ENCODE data around the gene TLCD1.

The TLCD1 gene

DNA sequence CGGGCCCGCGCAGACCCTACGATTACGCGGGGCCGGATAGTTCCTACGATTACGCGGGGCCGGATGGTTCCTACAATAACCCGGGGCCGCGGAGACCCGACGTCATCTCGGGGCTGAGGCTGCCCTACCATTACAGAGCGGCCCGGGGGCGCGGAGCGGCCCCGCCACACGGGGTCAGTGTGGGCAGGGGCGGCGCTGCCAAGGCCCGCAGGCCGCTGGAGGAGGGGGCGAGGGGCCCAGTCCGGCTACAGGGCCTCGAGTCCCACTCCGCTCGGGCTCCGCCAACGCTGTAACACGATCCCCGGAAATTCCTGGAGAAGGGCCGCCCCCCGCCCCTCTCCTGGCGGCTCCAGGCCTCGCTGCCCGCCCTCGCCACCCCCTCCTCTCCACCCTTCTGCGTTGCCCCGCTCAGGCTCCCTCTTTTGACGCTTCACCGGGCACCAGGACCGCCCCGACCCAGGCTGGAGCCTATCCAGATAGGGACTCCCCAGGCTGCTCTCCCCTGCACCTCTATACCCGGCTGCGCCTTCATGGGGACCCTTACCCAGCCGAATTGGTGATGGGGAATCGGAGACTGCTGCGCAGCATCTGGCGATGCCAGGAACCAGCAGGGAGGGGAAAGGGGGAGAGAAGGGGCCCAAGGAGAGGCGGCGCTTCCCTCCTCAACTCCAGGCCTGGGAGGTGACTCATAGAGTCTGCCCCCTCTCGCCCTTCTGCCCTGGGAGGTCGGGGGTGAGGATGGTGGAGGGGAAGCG lies 8.3 kb downstream of the TLCD1 start, which contains the start of gene RAB34 (continued):
- TF ChIP-seq ZNF146 (tag by site-specific recombination; IDR thresholded peaks at IDR 0.05) (no peak), RBAK (tag by site-specific recombination; IDR thresholded peaks at IDR 0.05) (no peak), YY2 (tag by site-specific recombination; IDR thresholded peaks at IDR 0.05) (no peak), ZNF202 (tag by site-specific recombination; IDR thresholded peaks at IDR 0.05; ENCODE audit: borderline replicate concordance) (no peak), ZNF239 (tag by site-specific recombination; IDR thresholded peaks at IDR 0.05) (no peak), ZNF548 (tag by site-specific recombination; IDR thresholded peaks at IDR 0.05) (no peak), ZNF391 (tag by site-specific recombination; IDR thresholded peaks at IDR 0.05; ENCODE audit: borderline replicate concordance, low read depth) (no peak), ZFHX2 (tag by site-specific recombination; conservative IDR thresholded peaks at IDR 0.05) (peak; percentile 96), ZNF777 (tag by site-specific recombination; IDR thresholded peaks at IDR 0.05; ENCODE audit: borderline replicate concordance) (no peak), ZNF701 (tag by site-specific recombination; IDR thresholded peaks at IDR 0.05) (no peak), ZNF529 (tag by site-specific recombination; IDR thresholded peaks at IDR 0.05; ENCODE audit: insufficient replicate concordance) (no peak), ZFP69B (tag by site-specific recombination; IDR thresholded peaks at IDR 0.05) (peak; percentile 60), ZNF211 (tag by site-specific recombination; IDR thresholded peaks at IDR 0.05; ENCODE audit: low read depth) (no peak), ZBTB17 (tag by site-specific recombination; IDR thresholded peaks at IDR 0.05) (peak; percentile 85; the same call in 1 of the 2 replicates), YY1 (tag by site-specific recombination; IDR thresholded peaks at IDR 0.05) (peak; percentile 41; the same call in 1 of the 2 replicates)
- TF ChIP-seq, protein P1, sequence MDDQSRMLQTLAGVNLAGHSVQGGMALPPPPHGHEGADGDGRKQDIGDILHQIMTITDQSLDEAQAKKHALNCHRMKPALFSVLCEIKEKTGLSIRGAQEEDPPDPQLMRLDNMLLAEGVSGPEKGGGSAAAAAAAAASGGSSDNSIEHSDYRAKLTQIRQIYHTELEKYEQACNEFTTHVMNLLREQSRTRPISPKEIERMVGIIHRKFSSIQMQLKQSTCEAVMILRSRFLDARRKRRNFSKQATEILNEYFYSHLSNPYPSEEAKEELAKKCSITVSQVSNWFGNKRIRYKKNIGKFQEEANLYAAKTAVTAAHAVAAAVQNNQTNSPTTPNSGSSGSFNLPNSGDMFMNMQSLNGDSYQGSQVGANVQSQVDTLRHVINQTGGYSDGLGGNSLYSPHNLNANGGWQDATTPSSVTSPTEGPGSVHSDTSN (CRISPR knock-in tag; IDR thresholded peaks at IDR 0.05): 0 out of 2 replicates have a peak, but pooled peaks have one; percentile 79
- TF ChIP-seq, protein P2, sequence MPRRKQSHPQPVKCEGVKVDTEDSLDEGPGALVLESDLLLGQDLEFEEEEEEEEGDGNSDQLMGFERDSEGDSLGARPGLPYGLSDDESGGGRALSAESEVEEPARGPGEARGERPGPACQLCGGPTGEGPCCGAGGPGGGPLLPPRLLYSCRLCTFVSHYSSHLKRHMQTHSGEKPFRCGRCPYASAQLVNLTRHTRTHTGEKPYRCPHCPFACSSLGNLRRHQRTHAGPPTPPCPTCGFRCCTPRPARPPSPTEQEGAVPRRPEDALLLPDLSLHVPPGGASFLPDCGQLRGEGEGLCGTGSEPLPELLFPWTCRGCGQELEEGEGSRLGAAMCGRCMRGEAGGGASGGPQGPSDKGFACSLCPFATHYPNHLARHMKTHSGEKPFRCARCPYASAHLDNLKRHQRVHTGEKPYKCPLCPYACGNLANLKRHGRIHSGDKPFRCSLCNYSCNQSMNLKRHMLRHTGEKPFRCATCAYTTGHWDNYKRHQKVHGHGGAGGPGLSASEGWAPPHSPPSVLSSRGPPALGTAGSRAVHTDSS (tag by site-specific recombination; IDR thresholded peaks at IDR 0.05): no peak
- TF ChIP-seq, protein P3, sequence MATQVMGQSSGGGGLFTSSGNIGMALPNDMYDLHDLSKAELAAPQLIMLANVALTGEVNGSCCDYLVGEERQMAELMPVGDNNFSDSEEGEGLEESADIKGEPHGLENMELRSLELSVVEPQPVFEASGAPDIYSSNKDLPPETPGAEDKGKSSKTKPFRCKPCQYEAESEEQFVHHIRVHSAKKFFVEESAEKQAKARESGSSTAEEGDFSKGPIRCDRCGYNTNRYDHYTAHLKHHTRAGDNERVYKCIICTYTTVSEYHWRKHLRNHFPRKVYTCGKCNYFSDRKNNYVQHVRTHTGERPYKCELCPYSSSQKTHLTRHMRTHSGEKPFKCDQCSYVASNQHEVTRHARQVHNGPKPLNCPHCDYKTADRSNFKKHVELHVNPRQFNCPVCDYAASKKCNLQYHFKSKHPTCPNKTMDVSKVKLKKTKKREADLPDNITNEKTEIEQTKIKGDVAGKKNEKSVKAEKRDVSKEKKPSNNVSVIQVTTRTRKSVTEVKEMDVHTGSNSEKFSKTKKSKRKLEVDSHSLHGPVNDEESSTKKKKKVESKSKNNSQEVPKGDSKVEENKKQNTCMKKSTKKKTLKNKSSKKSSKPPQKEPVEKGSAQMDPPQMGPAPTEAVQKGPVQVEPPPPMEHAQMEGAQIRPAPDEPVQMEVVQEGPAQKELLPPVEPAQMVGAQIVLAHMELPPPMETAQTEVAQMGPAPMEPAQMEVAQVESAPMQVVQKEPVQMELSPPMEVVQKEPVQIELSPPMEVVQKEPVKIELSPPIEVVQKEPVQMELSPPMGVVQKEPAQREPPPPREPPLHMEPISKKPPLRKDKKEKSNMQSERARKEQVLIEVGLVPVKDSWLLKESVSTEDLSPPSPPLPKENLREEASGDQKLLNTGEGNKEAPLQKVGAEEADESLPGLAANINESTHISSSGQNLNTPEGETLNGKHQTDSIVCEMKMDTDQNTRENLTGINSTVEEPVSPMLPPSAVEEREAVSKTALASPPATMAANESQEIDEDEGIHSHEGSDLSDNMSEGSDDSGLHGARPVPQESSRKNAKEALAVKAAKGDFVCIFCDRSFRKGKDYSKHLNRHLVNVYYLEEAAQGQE (tag by site-specific recombination; IDR thresholded peaks at IDR 0.05): no peak
- TF ChIP-seq, protein P4, sequence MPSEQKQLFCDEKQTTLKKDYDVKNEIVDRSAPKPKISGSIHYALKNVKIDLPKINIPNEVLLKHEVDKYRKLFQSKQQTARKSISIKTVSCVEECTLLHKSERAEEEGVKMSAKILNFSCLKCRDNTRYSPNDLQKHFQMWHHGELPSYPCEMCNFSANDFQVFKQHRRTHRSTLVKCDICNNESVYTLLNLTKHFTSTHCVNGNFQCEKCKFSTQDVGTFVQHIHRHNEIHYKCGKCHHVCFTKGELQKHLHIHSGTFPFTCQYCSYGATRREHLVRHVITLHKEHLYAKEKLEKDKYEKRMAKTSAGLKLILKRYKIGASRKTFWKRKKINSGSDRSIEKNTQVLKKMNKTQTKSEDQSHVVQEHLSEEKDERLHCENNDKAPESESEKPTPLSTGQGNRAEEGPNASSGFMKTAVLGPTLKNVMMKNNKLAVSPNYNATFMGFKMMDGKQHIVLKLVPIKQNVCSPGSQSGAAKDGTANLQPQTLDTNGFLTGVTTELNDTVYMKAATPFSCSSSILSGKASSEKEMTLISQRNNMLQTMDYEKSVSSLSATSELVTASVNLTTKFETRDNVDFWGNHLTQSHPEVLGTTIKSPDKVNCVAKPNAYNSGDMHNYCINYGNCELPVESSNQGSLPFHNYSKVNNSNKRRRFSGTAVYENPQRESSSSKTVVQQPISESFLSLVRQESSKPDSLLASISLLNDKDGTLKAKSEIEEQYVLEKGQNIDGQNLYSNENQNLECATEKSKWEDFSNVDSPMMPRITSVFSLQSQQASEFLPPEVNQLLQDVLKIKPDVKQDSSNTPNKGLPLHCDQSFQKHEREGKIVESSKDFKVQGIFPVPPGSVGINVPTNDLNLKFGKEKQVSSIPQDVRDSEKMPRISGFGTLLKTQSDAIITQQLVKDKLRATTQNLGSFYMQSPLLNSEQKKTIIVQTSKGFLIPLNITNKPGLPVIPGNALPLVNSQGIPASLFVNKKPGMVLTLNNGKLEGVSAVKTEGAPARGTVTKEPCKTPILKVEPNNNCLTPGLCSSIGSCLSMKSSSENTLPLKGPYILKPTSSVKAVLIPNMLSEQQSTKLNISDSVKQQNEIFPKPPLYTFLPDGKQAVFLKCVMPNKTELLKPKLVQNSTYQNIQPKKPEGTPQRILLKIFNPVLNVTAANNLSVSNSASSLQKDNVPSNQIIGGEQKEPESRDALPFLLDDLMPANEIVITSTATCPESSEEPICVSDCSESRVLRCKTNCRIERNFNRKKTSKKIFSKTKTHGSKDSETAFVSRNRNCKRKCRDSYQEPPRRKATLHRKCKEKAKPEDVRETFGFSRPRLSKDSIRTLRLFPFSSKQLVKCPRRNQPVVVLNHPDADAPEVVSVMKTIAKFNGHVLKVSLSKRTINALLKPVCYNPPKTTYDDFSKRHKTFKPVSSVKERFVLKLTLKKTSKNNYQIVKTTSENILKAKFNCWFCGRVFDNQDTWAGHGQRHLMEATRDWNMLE (tag by site-specific recombination; conservative IDR thresholded peaks at IDR 0.05; ENCODE audit: low read depth): no peak
- TF ChIP-seq, protein P5, sequence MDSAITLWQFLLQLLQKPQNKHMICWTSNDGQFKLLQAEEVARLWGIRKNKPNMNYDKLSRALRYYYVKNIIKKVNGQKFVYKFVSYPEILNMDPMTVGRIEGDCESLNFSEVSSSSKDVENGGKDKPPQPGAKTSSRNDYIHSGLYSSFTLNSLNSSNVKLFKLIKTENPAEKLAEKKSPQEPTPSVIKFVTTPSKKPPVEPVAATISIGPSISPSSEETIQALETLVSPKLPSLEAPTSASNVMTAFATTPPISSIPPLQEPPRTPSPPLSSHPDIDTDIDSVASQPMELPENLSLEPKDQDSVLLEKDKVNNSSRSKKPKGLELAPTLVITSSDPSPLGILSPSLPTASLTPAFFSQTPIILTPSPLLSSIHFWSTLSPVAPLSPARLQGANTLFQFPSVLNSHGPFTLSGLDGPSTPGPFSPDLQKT (IDR thresholded peaks at IDR 0.05; ENCODE audit: borderline replicate concordance, low read depth, low read length): no peak
- TF ChIP-seq, protein P6, sequence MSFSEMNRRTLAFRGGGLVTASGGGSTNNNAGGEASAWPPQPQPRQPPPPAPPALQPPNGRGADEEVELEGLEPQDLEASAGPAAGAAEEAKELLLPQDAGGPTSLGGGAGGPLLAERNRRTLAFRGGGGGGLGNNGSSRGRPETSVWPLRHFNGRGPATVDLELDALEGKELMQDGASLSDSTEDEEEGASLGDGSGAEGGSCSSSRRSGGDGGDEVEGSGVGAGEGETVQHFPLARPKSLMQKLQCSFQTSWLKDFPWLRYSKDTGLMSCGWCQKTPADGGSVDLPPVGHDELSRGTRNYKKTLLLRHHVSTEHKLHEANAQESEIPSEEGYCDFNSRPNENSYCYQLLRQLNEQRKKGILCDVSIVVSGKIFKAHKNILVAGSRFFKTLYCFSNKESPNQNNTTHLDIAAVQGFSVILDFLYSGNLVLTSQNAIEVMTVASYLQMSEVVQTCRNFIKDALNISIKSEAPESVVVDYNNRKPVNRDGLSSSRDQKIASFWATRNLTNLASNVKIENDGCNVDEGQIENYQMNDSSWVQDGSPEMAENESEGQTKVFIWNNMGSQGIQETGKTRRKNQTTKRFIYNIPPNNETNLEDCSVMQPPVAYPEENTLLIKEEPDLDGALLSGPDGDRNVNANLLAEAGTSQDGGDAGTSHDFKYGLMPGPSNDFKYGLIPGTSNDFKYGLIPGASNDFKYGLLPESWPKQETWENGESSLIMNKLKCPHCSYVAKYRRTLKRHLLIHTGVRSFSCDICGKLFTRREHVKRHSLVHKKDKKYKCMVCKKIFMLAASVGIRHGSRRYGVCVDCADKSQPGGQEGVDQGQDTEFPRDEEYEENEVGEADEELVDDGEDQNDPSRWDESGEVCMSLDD (tag by site-specific recombination; IDR thresholded peaks at IDR 0.05): peak; percentile 83; the same call in 1 of the 2 replicates
